SK-N-SH (cell line): ENCODE data around the gene FBF1. TPM values are rescaled to one million over a fixed set of nuclear protein-coding genes. Genes with fewer than 3 reads are reported as not detected.

Source experiments
- CHD2 ChIP-seq: fragments of 150-350 bp; IDR thresholded peaks from 2 replicates; pipeline ENCODE4 v1.6.1; 2018; ENCODE audit warnings: low read length; ENCODE audit not compliant: partially characterized antibody
- CTCF ChIP-seq: fragments of 200-600 bp; sonication (generic); IDR thresholded peaks from 2 replicates; pipeline ENCODE4 v1.6.1; 2017; ENCODE audit warnings: antibody characterized with exemption, mild to moderate bottlenecking, moderate library complexity
- ELF1 ChIP-seq: IDR thresholded peaks from 2 replicates; pipeline ENCODE4 v1.4.0; 2012
- EZH2phosphoT487 ChIP-seq: fragments of 200-600 bp; sonication (generic); IDR thresholded peaks from 2 replicates; pipeline ENCODE4 v1.6.1; 2017; ENCODE audit warnings: low read depth, mixed run types, mild to moderate bottlenecking, antibody characterized with exemption, moderate library complexity, borderline replicate concordance
- FOSL2 ChIP-seq: IDR thresholded peaks from 2 replicates; pipeline ENCODE4 v1.4.0; 2012; ENCODE audit warnings: low read depth, mild to moderate bottlenecking, moderate library complexity, borderline replicate concordance
- FOXJ3 ChIP-seq: sonication (generic); formaldehyde crosslinking; IDR thresholded peaks from 2 replicates; pipeline ENCODE4 v1.5.1; 2020; ENCODE audit warnings: mild to moderate bottlenecking, missing genetic modification reagents
- FOXM1 ChIP-seq: IDR thresholded peaks from 2 replicates; pipeline ENCODE4 v1.4.0; 2012; ENCODE audit warnings: low read depth, mild to moderate bottlenecking
- GABPA ChIP-seq: IDR thresholded peaks from 2 replicates; pipeline ENCODE4 v1.4.0; 2012; ENCODE audit warnings: low read depth, mild to moderate bottlenecking
- GATA2 ChIP-seq: sonication (generic); formaldehyde crosslinking; IDR thresholded peaks from 2 replicates; pipeline ENCODE4 v1.5.0; 2020; ENCODE audit warnings: mild to moderate bottlenecking, missing genetic modification reagents
- JUND ChIP-seq: IDR thresholded peaks from 2 replicates; pipeline ENCODE4 v1.4.0; 2012
- MAX ChIP-seq: IDR thresholded peaks from 2 replicates; pipeline ENCODE4 v1.4.0; 2012; ENCODE audit warnings: low read depth
- MEF2A ChIP-seq: IDR thresholded peaks from 2 replicates; pipeline ENCODE4 v1.4.0; 2012; ENCODE audit warnings: low read depth, borderline replicate concordance
- MXI1 ChIP-seq: IDR thresholded peaks from 2 replicates; pipeline ENCODE4 v1.6.1; 2012; ENCODE audit warnings: mild to moderate bottlenecking, low read depth, low read length, improper control_type of control experiment
- NFIC ChIP-seq: IDR thresholded peaks from 2 replicates; pipeline ENCODE4 v1.4.0; 2012; ENCODE audit warnings: borderline replicate concordance
- POLR2AphosphoS5 ChIP-seq: IDR thresholded peaks from 2 replicates; pipeline ENCODE4 v1.6.1; 2012; ENCODE audit warnings: low read depth, low read length
- RAD21 ChIP-seq: IDR thresholded peaks from 2 replicates; pipeline ENCODE4 v1.6.1; 2012; ENCODE audit warnings: mild to moderate bottlenecking, low read length
- RCOR1 ChIP-seq: fragments of 150-350 bp; IDR thresholded peaks from 2 replicates; pipeline ENCODE4 v1.6.1; 2017; ENCODE audit warnings: antibody characterized with exemption, low read length
- RFX5 ChIP-seq: IDR thresholded peaks from 2 replicates; pipeline ENCODE4 v1.6.1; 2012; ENCODE audit warnings: mild to moderate bottlenecking, improper control_type of control experiment, low read length
- SIN3A ChIP-seq: IDR thresholded peaks from 2 replicates; pipeline ENCODE4 v1.6.1; 2012; ENCODE audit warnings: low read depth, mild to moderate bottlenecking, low read length, moderate library complexity, borderline replicate concordance
- SMC3 ChIP-seq: IDR thresholded peaks from 2 replicates; pipeline ENCODE4 v1.6.1; 2012; ENCODE audit warnings: low read depth, low read length, improper control_type of control experiment
- TAF1 ChIP-seq: IDR thresholded peaks from 2 replicates; pipeline ENCODE4 v1.6.1; 2012; ENCODE audit warnings: low read depth, mild to moderate bottlenecking, low read length, moderate library complexity, borderline replicate concordance
- TCF12 ChIP-seq: IDR thresholded peaks from 2 replicates; pipeline ENCODE4 v1.4.0; 2012
- TEAD4 ChIP-seq: IDR thresholded peaks from 2 replicates; pipeline ENCODE4 v1.4.0; 2012; ENCODE audit warnings: mild to moderate bottlenecking, borderline replicate concordance; ENCODE audit not compliant: insufficient read depth
- USF1 ChIP-seq: IDR thresholded peaks from 2 replicates; pipeline ENCODE4 v1.4.0; 2012; ENCODE audit warnings: low read depth, borderline replicate concordance
- USF2 ChIP-seq: fragments of 150-350 bp; IDR thresholded peaks from 2 replicates; pipeline ENCODE4 v1.6.1; 2017; ENCODE audit warnings: antibody characterized with exemption, low read length, low read depth, borderline replicate concordance
- ZBTB33 ChIP-seq: IDR thresholded peaks from 2 replicates; pipeline ENCODE4 v1.4.0; 2012; ENCODE audit warnings: low read depth, borderline replicate concordance
- polyA plus RNA-seq, 3 experiments: library from polyadenylated mRNA; depleted of rRNA; stranded (reverse); fragments of >200 nt; gene quantifications; 2 replicates each; pipeline ENCODE4 v1.2.3, GENCODE V29; 2012

The FBF1 gene
- polyA plus RNA-seq, 1 of the 3 experiments (the other 2 are of a cell fraction), result 19.0 TPM

GRCh38 chr17:75896415-75897159, 44.3 kb downstream of the FBF1 start, which contains the start of gene TRIM65 (continued):
- TF ChIP-seq FOSL2, result peak; percentile 49; the same call in 1 of the 2 replicates
- no peak for TF ChIP-seq USF1
- peak; percentile 43 for TF ChIP-seq CTCF
- no peak for TF ChIP-seq RFX5
- no peak for TF ChIP-seq USF2
- peak; percentile 29; the same call in 1 of the 2 replicates for TF ChIP-seq SIN3A
- TF ChIP-seq FOXJ3, result no peak
- TF ChIP-seq GABPA, result no peak
- no peak for TF ChIP-seq NFIC
- TF ChIP-seq TAF1, result peak; percentile 91
- TF ChIP-seq RAD21, result peak; percentile 32
- TF ChIP-seq FOXM1, result no peak
- TF ChIP-seq EZH2phosphoT487, result no peak
- TF ChIP-seq POLR2AphosphoS5, result peak; percentile 87
- TF ChIP-seq TCF12, result no peak
- no peak; the same call in 1 of the 2 replicates for TF ChIP-seq SMC3
- no peak for TF ChIP-seq JUND
- 0 out of 2 replicates have a peak, but pooled peaks have one; percentile 8 for TF ChIP-seq ELF1
- no peak for TF ChIP-seq CHD2
- TF ChIP-seq ZBTB33, result no peak
- TF ChIP-seq TEAD4, result no peak
- no peak for TF ChIP-seq GATA2 (CRISPR knock-in tag)
- peak; percentile 73 for TF ChIP-seq MAX
- peak; percentile 70 for TF ChIP-seq MXI1
- TF ChIP-seq RCOR1, result no peak
- no peak for TF ChIP-seq MEF2A
